ENCODE data around the gene EEF1AKMT2.
A peak's percentile ranks its signal among the peaks of the same experiment; 100 is the strongest.
"Not testable (repeated sequence)": the region's sequence is repeated elsewhere in the genome, so short reads cannot be mapped to it uniquely, and the experiment has no call there.

The EEF1AKMT2 gene

GRCh38 chr10:124762281-124762680 lies 29.4 kb downstream of the EEF1AKMT2 start:
- H3K27ac ChIP-seq, result no peak overlapping the region
- no peak overlapping the region for H3K4me3 ChIP-seq

DNA sequence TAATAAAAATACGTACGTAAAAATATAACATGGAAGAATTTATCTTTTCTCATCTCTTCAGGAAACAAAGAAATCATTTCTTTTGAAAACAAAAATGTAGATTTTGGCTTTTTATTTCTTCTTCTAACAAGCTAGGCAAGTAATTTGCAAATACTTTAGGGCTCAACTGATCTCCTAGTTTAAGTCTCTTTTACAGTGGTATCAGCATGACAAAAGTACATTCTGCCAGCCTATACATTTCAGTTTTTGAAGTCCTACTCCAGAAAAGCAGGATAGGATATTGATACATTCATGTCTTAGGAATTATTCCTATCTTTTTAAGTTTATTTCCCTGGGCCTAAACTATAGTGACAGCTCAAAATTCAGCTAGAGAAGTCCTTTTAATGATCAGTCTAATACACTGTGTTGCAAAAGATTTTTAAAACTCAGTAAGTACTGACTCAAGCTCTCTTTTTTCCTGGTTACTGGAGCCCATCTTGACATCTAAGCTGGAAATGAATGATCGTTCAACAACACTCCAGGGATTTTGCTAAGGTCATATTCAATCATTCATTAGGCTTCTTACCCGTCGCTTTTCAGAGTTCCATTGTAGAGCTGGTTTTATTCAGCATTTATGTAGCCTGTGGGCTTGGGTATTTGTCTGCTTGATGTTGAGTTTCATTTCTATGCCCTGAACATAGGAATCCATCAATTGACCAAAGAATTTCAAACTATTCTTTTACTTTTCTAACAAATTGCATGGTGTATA lies 35.4 kb downstream of the EEF1AKMT2 start:
- Histone ChIP-seq H3K27ac (no peak overlapping the region), H3K4me3 (no peak overlapping the region)

DNA sequence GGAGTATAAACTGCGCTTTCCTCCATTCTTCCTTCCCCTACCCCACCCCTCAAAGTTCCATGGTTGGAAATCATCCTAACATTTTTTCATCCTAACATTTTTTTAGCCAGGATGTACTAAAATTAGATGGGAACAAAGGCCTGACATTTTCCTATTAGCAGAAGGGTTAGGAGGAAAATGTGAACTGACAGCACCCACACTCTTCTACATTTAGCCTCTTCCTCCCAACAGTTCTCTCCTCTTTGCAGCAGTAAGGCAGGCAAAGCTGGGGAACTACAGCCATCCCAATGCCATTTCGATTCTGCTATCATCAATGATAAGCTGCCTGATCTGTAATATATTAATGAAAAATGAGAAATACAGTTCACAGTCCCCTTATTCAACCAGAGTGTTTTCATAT lies 36.1 kb downstream of the EEF1AKMT2 start:
- Histone ChIP-seq H3K4me3 (no peak overlapping the region), H3K27ac (no peak overlapping the region)

- Histone ChIP-seq H3K27ac (no peak overlapping the region), H3K4me3 (no peak overlapping the region)
Observed at GRCh38 chr10:124754227-124754626, 37.5 kb downstream of the EEF1AKMT2 start.

GRCh38 chr10:124748953-124749645 lies 42.6 kb downstream of the EEF1AKMT2 start:
- Histone ChIP-seq H3K4me3 (no peak overlapping the region), H3K27ac (peak overlapping the region in 1 of 21 experiments; percentile 24)

DNA sequence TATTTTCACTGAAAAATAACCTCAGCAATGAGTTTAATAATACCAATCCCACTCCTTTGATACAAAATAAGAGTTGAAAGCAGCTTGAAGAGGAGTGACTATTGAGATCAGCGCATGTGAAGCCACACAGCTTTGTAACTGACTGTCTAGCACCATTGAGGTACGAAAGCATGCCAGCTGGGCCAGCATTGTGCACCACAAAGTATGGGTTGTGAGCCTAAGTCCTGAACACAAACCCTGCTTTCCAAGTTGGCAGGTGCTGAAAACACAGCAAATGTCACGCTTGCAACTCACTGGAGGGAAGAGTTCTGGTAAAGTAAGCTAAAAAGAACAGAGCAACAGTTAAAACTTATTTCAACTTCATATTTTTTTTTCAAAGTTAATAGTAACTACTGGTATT lies 43.5 kb downstream of the EEF1AKMT2 start:
- H3K27ac ChIP-seq, result peak overlapping the region in 3 of 21 experiments; percentile 6 to 90 (median 67)

DNA sequence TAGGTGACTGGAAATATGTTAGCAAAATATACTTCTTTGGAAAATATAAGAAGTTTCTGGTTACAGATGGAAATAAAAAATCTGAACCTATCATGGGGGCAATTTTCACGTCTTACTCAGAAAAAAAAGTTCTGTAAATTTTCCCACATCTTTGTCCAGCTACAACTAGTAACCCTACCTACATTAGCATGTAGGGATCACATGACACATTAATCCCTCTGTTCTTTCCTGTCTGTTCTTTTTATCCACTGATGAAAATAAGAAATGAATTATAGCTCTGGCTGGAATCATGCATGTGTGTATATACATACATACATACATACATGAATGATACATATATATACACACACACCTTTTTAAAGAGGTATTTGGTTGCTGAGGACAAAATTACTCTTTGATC lies 43.9 kb downstream of the EEF1AKMT2 start:
- Histone ChIP-seq H3K4me3 (no peak overlapping the region), H3K27ac (peak overlapping the region in 6 of 21 experiments; percentile 5 to 90 (median 43))

More for the DNA sequence above, 43.5 kb downstream of the EEF1AKMT2 start:
- H3K4me3 ChIP-seq, result no peak overlapping the region

DNA sequence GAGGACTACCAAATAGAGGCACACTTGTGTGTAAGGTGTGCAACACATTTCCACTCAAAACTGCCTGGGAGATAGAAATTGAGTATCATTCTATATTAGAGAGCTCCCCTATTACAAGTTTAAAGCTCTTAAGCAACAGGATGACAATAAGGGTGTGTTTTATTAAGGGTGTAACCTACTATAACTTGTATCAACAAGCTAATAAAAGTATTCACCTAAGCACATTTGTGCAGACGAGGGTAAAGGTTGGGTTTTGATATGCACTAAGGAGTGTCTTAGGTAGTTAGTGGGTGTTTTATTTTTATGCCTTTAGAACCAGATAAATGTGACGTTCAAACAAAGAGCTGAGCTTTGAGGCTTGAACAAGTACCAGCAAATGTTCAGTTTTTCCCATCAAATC lies 44.7 kb downstream of the EEF1AKMT2 start:
- Histone ChIP-seq H3K4me3 (no peak overlapping the region), H3K27ac (peak overlapping the region in 16 of 21 experiments; percentile 0 to 90 (median 58))

DNA sequence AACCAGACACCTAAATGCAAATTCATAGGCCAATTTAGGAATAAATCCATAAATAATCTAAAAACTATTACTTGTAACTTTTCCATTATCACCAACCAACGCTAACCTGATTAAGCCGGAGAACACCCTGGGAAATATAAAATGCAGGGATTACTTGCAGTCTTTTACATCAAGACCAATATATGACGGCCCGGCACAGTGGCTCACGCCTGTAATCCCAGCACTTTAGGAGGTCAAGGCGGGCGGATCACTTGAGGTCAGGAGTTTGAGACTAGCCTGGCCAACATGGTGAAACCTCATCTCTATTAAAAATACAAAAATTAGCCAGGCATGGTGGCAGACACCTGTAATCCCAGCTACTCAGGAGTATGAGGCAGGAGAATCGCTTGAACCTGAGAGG lies 45.2 kb downstream of the EEF1AKMT2 start:
- peak overlapping the region in 17 of 21 experiments; percentile 0 to 90 (median 53) for H3K27ac ChIP-seq

GRCh38 chr10:124745673-124746072 lies 46.0 kb downstream of the EEF1AKMT2 start:
- Histone ChIP-seq H3K4me3 (no peak overlapping the region), H3K27ac (peak overlapping the region in 13 of 21 experiments; percentile 20 to 90 (median 81))

More for the DNA sequence above, 45.2 kb downstream of the EEF1AKMT2 start:
- H3K4me3 ChIP-seq, result not testable (repeated sequence)

DNA sequence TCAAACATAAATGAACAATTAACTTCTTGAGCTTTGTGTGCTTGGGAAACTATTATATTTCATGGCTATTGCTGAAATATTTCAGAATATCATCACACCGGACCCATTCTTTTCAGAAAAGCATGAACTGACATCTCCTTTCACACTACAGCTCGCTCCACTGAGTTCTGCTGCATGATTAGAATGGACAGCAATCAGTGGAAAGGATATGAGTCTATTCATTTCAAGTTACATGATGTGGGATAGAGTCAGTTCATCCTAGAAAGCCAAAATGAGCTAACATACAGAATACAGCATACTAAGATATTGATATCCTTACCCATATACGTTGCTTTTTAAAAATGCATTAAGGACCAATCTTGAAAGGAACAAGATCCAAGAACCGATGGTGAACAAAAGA lies 46.4 kb downstream of the EEF1AKMT2 start:
- H3K4me3 ChIP-seq, result no peak overlapping the region
- H3K27ac ChIP-seq, result peak overlapping the region in 16 of 21 experiments; percentile 14 to 90 (median 80)

DNA sequence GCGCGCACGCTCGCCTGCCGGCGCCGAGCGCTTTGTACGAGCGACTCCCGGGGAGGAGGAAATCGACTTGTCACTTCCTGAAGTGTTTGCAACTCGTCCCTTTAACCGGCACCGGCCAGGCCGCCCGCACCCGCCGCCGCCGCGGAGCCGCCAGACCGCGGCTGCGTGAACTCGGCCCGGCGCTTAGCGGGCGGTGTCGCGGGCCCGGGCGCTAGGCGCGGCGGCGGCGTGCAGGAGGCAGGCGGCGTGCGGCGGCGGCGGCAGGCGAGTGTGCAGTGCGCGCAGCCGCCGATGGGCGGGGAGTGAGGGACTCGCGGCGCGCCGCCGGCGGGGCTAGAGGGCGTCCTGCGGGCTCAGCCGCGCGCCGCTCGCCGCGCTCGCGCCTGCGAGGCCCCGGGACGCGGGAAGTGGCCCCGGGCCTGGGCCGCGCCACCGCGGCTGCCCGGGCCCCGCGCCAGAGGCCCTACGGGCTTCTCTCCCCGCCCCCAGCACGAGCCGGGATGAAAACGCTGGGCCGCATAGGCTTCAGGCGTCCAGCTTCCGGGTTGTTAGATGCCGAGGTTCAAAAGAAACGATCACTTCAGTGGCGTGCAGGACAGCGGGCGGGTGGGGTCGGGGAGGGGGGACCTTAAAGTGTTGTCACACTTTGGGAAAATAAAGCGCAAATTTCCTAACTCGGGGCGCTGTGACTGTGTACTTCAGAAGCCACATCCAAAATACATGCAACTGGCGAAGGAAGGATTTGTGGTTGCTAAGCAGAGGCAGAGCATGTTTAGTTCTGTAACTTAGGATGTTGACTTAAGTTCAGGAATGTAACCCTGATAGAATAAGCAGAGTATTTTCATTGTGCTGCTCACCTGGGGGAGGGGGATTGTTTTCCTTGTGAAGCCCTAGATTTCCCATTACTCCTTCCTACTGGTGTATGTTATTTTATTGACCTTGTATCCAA lies 47.3 kb downstream of the EEF1AKMT2 start, which contains the start of gene FAM53B:
Gene FAM53B, minus strand, starts transcription at position 277 of the 949 bp plus-strand sequence. CDS start 37,665 bp downstream, outside the sequence.
- peak within 1 kb of the TSS; percentile 56 to 88 (median 72) for H3K4me3 ChIP-seq
- peak within 1 kb of the TSS; percentile 63 to 98 (median 90) for H3K27ac ChIP-seq

GRCh38 chr10:124743191-124744101 lies 48.2 kb downstream of the EEF1AKMT2 start:
- Histone ChIP-seq H3K4me3 (peak overlapping the region; percentile 56 to 88 (median 72)), H3K27ac (peak overlapping the region; percentile 63 to 98 (median 90))

DNA sequence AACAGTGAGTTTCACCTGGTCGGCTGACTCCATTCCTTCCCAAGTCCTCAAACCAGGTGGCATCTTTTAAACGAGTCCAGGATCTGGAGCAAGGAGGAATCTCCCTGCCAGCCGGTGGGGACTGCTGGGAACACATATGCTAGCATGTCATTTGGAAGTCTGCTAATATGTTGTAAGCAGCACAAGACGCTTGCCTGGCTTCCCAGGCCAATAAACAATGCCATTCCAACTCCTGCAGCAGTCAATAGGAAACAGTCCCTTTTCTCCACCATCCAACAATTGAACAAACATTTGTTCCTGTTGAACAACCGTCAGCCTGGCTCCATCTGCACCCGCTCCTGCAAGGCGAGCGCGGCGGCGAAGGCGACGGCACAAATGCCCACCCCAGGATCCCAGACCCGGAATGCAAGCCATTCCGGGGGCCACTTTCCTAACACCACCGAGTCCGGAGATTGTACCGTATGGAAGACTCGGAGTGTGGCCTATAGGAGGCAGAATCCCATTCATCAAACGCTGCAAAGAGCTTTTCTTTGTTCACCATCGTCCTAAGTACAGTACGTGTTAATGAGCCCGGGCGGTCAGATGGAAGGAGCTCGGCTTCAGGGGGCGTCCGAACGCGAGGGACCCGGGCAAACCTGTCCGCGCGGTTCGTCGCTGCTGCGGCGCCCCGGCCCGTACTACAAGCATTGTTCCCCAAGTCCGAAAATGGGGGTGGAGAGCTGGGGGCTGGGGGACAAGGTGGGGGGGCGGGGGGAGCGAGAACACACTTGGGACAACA lies 49.1 kb downstream of the EEF1AKMT2 start:
- H3K27ac ChIP-seq, result peak overlapping the region; percentile 63 to 98 (median 90)
- H3K4me3 ChIP-seq, result peak overlapping the region; percentile 56 to 88 (median 72)

DNA sequence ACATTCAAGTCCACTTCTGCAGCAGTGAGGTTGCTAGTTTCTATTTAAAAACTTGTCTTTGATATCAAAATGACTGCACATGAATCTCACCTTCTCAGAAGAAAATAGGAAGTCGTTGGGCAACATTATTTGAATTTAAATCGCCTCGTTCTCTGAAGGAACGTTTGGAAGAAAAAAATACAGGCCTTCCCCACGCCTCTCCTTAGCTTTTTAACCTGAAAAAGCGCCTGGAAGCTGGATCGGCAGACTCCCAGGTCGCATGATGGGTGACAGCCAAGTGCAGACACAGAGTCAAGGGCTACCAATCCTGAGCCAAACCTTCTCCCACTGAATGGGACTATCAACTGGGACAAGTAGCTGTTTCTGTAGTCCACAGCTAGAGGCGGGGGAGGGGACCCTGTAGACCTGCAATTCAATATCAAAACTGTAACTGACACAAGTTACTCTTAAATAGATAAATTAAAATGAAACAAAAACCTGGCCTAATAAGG lies 49.7 kb downstream of the EEF1AKMT2 start:
- peak overlapping the region; percentile 56 to 88 (median 72) for H3K4me3 ChIP-seq

GRCh38 chr10:124741281-124741921 lies 50.3 kb downstream of the EEF1AKMT2 start:
- Histone ChIP-seq H3K27ac (peak overlapping the region in 20 of 21 experiments; percentile 61 to 98 (median 90)), H3K4me3 (peak overlapping the region; percentile 9 to 88 (median 66))

More for the DNA sequence above, 49.7 kb downstream of the EEF1AKMT2 start:
- H3K27ac ChIP-seq, result peak overlapping the region in 20 of 21 experiments; percentile 61 to 98 (median 90)

Data from skin epidermis (tissue), 12 donors.